ENCODE results near the gene GPR157.
"Not testable (repeated sequence)": the region's sequence is repeated elsewhere in the genome, so short reads cannot be mapped to it uniquely, and the experiment has no call there.

The GPR157 gene

DNA sequence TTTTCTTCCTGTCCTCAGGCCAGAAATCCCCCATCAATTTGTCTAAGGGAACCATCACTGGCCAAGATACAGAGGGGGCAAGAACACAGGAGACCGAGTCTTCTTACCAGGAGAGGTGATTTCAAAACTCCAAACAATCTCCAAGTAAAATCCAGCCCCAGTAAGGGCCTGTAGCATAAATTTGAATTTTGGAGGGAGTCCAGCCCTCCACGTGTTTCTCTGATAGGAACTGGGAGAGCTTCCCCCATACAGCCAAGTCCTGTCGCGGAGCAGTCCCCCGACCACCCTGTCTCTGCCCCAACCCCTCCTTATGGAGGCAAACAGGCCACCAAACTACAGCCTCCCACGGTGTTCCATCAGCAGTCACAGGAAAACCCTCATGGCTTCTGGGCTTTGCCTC lies 32.4 kb upstream of the GPR157 start:
- TF ChIP-seq, protein P1, sequence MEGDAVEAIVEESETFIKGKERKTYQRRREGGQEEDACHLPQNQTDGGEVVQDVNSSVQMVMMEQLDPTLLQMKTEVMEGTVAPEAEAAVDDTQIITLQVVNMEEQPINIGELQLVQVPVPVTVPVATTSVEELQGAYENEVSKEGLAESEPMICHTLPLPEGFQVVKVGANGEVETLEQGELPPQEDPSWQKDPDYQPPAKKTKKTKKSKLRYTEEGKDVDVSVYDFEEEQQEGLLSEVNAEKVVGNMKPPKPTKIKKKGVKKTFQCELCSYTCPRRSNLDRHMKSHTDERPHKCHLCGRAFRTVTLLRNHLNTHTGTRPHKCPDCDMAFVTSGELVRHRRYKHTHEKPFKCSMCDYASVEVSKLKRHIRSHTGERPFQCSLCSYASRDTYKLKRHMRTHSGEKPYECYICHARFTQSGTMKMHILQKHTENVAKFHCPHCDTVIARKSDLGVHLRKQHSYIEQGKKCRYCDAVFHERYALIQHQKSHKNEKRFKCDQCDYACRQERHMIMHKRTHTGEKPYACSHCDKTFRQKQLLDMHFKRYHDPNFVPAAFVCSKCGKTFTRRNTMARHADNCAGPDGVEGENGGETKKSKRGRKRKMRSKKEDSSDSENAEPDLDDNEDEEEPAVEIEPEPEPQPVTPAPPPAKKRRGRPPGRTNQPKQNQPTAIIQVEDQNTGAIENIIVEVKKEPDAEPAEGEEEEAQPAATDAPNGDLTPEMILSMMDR (IDR thresholded peaks at IDR 0.05) = no peak
- Histone ChIP-seq H3K27me3 (ENCODE audit: control insufficient read depth, insufficient read depth, low read length) (no peaks in the 10 kb centered on the region), H3K4me1 (no peaks in the 10 kb centered on the region), H3K9me3 (ENCODE audit: control insufficient read depth, low read length) (no peaks in the 10 kb centered on the region), H3K9ac (no peak overlapping the region), H3K36me3 (ENCODE audit: control insufficient read depth, insufficient read depth, low read length) (no peaks in the 10 kb centered on the region), H3K4me3 (ENCODE audit: low read depth, low read length) (no peak overlapping the region), H3K27ac (no peak overlapping the region), H3K4me2 (ENCODE audit: low read length) (no peak overlapping the region), H3K79me2 (no peaks in the 10 kb centered on the region), H2AFZ (no peak overlapping the region)

DNA sequence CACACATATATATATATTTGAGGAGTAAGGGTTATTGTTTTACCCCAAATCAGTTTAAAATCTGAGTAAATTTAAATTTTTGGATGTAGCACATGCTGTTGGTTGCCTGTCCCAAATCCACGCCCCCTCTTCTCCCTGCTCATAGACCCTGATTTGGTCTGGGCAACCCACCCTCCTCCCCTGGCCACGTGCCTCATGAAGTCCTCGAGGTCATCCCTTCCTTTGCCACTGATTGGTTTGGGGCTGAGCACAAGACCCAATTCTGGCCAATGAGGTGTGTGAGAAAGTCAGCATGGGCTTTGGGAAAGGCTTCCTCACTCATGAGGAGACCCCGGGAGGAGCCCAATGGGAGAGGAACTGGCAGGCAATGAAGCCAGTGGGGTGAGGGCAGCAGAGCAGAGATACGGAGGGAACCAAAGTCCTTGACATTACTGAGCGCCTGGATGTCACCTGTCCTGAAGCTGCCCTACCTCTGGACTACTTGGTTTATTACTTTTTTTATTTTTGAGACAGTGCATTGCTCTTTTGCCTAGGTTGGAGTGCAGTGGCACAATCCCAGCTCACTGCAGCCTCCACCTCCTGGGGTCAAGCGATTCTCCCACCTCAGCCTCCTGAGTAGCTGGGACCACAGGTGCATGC lies 31.3 kb upstream of the GPR157 start:
- Histone ChIP-seq H3K27ac (no peak overlapping the region), H3K27me3 (ENCODE audit: control insufficient read depth, insufficient read depth, low read length) (no peaks in the 10 kb centered on the region), H3K9ac (no peak overlapping the region), H3K79me2 (no peaks in the 10 kb centered on the region), H3K9me3 (ENCODE audit: control insufficient read depth, low read length) (no peaks in the 10 kb centered on the region), H2AFZ (no peak overlapping the region), H3K4me2 (ENCODE audit: low read length) (no peak overlapping the region), H3K4me3 (ENCODE audit: low read depth, low read length) (no peak overlapping the region), H3K4me1 (no peaks in the 10 kb centered on the region), H3K36me3 (ENCODE audit: control insufficient read depth, insufficient read depth, low read length) (no peaks in the 10 kb centered on the region)
- TF ChIP-seq, protein P1 (IDR thresholded peaks at IDR 0.05) = no peak

DNA sequence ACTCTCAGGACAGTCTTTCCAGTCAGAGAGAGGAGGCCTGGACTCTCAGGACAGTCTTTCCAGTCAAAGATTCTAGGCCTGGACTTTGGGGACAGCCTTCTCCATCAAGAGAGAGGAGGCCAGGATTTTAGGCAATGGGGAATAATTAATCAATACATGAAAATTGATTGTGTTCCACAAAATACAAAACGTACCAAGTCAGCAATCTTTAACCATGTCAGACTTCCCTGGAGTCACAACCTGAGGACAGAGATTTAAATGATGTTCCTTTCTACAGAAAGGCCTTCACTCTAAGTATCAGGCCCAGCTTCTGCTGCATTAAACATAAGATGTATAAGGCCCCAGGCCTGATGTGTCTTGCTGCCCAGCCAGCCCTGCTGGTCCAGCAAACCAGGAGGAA lies 27.0 kb upstream of the GPR157 start:
- Histone ChIP-seq H3K27me3 (ENCODE audit: control insufficient read depth, insufficient read depth, low read length) (no peaks in the 10 kb centered on the region), H3K9ac (no peak overlapping the region), H3K79me2 (peaks cover 3% of the 10 kb centered on the region), H3K9me3 (ENCODE audit: control insufficient read depth, low read length) (no peaks in the 10 kb centered on the region), H3K4me3 (ENCODE audit: low read depth, low read length) (no peak overlapping the region), H3K27ac (no peak overlapping the region), H3K4me1 (no peaks in the 10 kb centered on the region), H2AFZ (no peak overlapping the region), H3K36me3 (ENCODE audit: control insufficient read depth, insufficient read depth, low read length) (no peaks in the 10 kb centered on the region), H3K4me2 (ENCODE audit: low read length) (no peak overlapping the region)
- TF ChIP-seq, protein P1 (IDR thresholded peaks at IDR 0.05) = no peak

DNA sequence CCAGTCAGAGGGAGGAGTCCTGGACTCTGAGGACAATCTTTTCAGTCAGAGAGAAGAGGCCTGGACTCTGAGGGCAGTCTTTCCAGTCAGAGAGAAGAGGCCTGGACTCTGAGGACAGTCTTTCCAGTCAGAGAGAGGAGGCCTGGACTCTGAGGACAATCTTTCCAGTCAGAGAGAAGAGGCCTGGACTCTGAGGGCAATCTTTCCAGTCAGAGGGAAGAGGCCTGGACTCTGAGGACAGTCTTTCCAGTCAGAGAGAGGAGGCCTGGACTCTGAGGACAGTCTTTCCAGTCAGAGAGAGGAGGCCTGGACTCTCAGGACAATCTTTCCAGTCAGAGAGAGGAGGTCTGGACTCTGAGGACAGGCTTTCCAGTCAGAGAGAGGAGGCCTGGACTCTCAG lies 26.5 kb upstream of the GPR157 start:
- H3K79me2 ChIP-seq; H3K36me3 ChIP-seq (ENCODE audit: control insufficient read depth, insufficient read depth, low read length); H3K9ac ChIP-seq; H3K27ac ChIP-seq; H3K4me3 ChIP-seq (ENCODE audit: low read depth, low read length); H3K27me3 ChIP-seq (ENCODE audit: control insufficient read depth, insufficient read depth, low read length); H2AFZ ChIP-seq; H3K4me2 ChIP-seq (ENCODE audit: low read length); H3K9me3 ChIP-seq (ENCODE audit: control insufficient read depth, low read length); H3K4me1 ChIP-seq: not testable (repeated sequence)

DNA sequence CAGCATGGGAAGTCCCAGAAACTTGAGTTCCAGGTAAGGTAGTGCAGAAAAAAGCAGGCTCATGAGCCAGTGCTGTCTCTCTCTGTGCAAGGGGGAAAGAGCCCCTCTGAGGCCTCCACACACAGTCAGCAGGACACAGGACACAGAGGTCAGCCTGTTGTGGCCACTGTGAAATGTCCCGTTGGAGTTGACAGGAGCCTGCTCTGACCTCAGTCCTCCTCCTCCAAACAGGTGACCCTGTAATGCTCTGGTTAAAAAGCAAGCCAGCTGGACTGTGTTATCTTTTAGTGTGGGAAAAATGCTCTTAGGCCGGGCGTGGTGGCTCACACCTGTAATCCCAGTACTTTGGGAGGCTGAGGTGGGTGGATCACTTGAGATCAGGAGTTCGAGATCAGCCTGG lies 24.2 kb upstream of the GPR157 start:
- Histone ChIP-seq H3K36me3 (ENCODE audit: control insufficient read depth, insufficient read depth, low read length) (no peaks in the 10 kb centered on the region), H3K4me1 (no peaks in the 10 kb centered on the region)
- TF ChIP-seq, protein P1 (IDR thresholded peaks at IDR 0.05) = no peak

More for the DNA sequence above, 24.2 kb upstream of the GPR157 start:
- H3K4me2 ChIP-seq (ENCODE audit: low read length) = no peak overlapping the region
- no peak overlapping the region for H3K27ac ChIP-seq
- no peak overlapping the region for H3K9ac ChIP-seq
- H3K27me3 ChIP-seq (ENCODE audit: control insufficient read depth, insufficient read depth, low read length) = no peaks in the 10 kb centered on the region
- H3K9me3 ChIP-seq (ENCODE audit: control insufficient read depth, low read length) = no peaks in the 10 kb centered on the region
- no peak overlapping the region for H3K4me3 ChIP-seq (ENCODE audit: low read depth, low read length)
- no peak overlapping the region for H2AFZ ChIP-seq
- H3K79me2 ChIP-seq = peaks cover 3% of the 10 kb centered on the region

Data from parathyroid adenoma (tissue), 2 donors.